SU-DHL-6 (cell line): ENCODE results near the gene HDGFL2.

Experiments used
- H2AFZ ChIP-seq: fragments of 200-600 bp; sonication (generic); 2 replicates; pipeline ENCODE4 v1.6.1; 2014; ENCODE audit warnings: low read depth, mild to moderate bottlenecking, moderate library complexity, mixed read lengths, antibody characterized with exemption, low read length; ENCODE audit not compliant: severe bottlenecking
- H3F3A ChIP-seq: fragments of 200-600 bp; shearing (Covaris generic); 2 replicates; pipeline ENCODE4 v1.6.0; 2016; ENCODE audit warnings: antibody characterized with exemption, mild to moderate bottlenecking; ENCODE audit not compliant: insufficient read depth
- H3K27ac ChIP-seq: fragments of 200-600 bp; sonication (generic); 2 replicates; pipeline ENCODE4 v1.5.1; 2016; ENCODE audit warnings: low read depth, mild to moderate bottlenecking, low read length, moderate library complexity, mixed read lengths
- H3K27me3 ChIP-seq: fragments of 200-600 bp; sonication (generic), shearing (Covaris generic); 2 replicates; pipeline ENCODE4 v1.6.0; 2014; ENCODE audit warnings: mild to moderate bottlenecking, low read length
- H3K36me3 ChIP-seq: fragments of 200-600 bp; sonication (generic); 2 replicates; pipeline ENCODE4 v1.6.1; 2014; ENCODE audit warnings: mild to moderate bottlenecking, low read length, mixed read lengths
- H3K4me2 ChIP-seq: fragments of 300-600, 200-600 bp; shearing (Covaris generic), sonication (generic); 2 replicates; pipeline ENCODE4 v1.6.0; 2014; ENCODE audit warnings: low read length, low read depth, mild to moderate bottlenecking; ENCODE audit not compliant: poor library complexity, severe bottlenecking
- H3K4me3 ChIP-seq: fragments of 200-600 bp; sonication (generic); 2 replicates; pipeline ENCODE4 v1.5.1; 2014; ENCODE audit warnings: antibody characterized with exemption, low read length, mild to moderate bottlenecking, mixed read lengths; ENCODE audit not compliant: insufficient read depth, poor library complexity, severe bottlenecking
- H3K79me2 ChIP-seq: fragments of 200-600 bp; sonication (generic); 2 replicates; pipeline ENCODE4 v1.6.1; 2014; ENCODE audit warnings: mild to moderate bottlenecking, low read length, moderate library complexity; ENCODE audit not compliant: insufficient read depth
- H3K9ac ChIP-seq: fragments of 200-600 bp; sonication (generic); 2 replicates; pipeline ENCODE4 v1.7.0; 2014; ENCODE audit warnings: mild to moderate bottlenecking, low read length
- H3K9me2 ChIP-seq: fragments of 200-600 bp; sonication (generic); replicated peaks from 2 replicates; pipeline ENCODE4 v1.6.1; 2014; ENCODE audit warnings: low read length; ENCODE audit not compliant: insufficient read depth
- H3K9me3 ChIP-seq: fragments of 200-600 bp; sonication (generic); 2 replicates; pipeline ENCODE4 v1.6.1; 2014; ENCODE audit warnings: low read length, mixed read lengths; ENCODE audit not compliant: insufficient read depth
- H4K20me1 ChIP-seq: fragments of 200-600 bp; sonication (generic); 2 replicates; pipeline ENCODE4 v1.6.1; 2014; ENCODE audit warnings: low read depth, mild to moderate bottlenecking, antibody characterized with exemption, low read length, moderate library complexity, mixed read lengths
- CTCF ChIP-seq: fragments of 200-600 bp; sonication (generic); IDR thresholded peaks from one replicate; pipeline ENCODE4 v1.5.1; 2017; ENCODE audit warnings: antibody characterized with exemption, mild to moderate bottlenecking, low read length, moderate library complexity; ENCODE audit not compliant: insufficient read depth, poor library complexity, severe bottlenecking
- EZH2phosphoT487 ChIP-seq: fragments of 200-600 bp; sonication (generic), shearing (Covaris generic); conservative IDR thresholded peaks from 2 replicates; pipeline ENCODE4 v1.6.1; 2018; ENCODE audit warnings: mild to moderate bottlenecking, antibody characterized with exemption, low read length, moderate library complexity, mixed read lengths

HDGFL2 gene

GRCh38 chr19:4502282-4503131, 30.4 kb downstream of the HDGFL2 start:
- Histone ChIP-seq H3K27me3 (no peaks in the 10 kb centered on the region), H3K4me3 (no peak overlapping the region), H3K27ac (no peak overlapping the region), H3K79me2 (no peaks in the 10 kb centered on the region), H3K4me2 (no peak overlapping the region), H3K36me3 (no peaks in the 10 kb centered on the region), H2AFZ (no peak overlapping the region), H3K9me2 (no peaks in the 10 kb centered on the region), H3F3A (no peaks in the 10 kb centered on the region), H3K9ac (no peak overlapping the region), H4K20me1 (no peaks in the 10 kb centered on the region), H3K9me3 (no peaks in the 10 kb centered on the region)
- TF ChIP-seq CTCF (no peak), EZH2phosphoT487 (no peak)

DNA sequence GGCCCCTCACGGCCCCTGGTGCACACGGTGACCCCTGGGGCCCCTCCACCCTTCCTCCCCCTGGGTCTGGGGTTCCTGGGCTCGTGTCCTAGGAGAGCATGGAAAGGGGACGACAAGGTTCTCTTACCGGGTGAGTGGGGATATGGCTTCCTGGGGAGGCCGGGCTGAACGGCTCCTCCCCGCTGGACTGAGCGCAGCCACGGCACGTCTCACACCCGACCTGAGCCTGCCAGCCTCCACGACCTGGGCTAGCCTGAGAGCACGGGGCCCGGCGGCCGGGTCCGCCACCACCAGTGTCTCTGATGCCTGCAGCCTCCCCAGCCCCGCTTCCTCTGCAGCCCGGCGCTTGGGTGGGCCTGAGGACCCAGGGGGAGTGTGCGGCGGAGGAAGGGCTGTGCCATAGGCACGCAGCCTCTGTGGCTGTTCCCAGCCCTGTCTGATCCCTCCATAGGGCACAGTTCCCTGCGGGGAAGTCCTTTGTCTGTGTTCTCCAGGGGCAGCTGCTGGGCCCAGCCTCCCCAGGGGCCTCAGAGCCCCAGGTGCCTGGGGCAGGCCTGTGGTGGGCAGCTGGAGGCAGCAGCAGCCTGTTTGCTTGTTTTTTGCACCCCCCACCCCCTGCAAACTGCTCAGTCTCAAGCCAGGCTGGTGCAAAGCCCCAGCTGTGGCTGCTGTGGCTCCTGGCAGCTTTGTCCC, 31.2 kb downstream of the HDGFL2 start:
- no peaks in the 10 kb centered on the region for H3K36me3 ChIP-seq
- no peaks in the 10 kb centered on the region for H3K9me2 ChIP-seq
- H3K9ac ChIP-seq: no peak overlapping the region
- H3K4me3 ChIP-seq: no peak overlapping the region
- TF ChIP-seq CTCF: no peak
- H3K79me2 ChIP-seq: no peaks in the 10 kb centered on the region
- H3K27me3 ChIP-seq: no peaks in the 10 kb centered on the region
- H3K9me3 ChIP-seq: no peaks in the 10 kb centered on the region
- no peaks in the 10 kb centered on the region for H4K20me1 ChIP-seq
- no peaks in the 10 kb centered on the region for H3F3A ChIP-seq
- no peak overlapping the region for H3K4me2 ChIP-seq
- no peak overlapping the region for H3K27ac ChIP-seq
- no peak overlapping the region for H2AFZ ChIP-seq

GRCh38 chr19:4503825-4504170, 31.7 kb downstream of the HDGFL2 start:
- Histone ChIP-seq H4K20me1 (no peaks in the 10 kb centered on the region), H3K36me3 (no peaks in the 10 kb centered on the region), H3K79me2 (no peaks in the 10 kb centered on the region)

More at GRCh38 chr19:4503825-4504170, 31.7 kb downstream of the HDGFL2 start:
- Histone ChIP-seq H3F3A (no peaks in the 10 kb centered on the region), H3K4me3 (no peak overlapping the region), H3K27ac (no peak overlapping the region), H3K9me2 (no peaks in the 10 kb centered on the region), H2AFZ (no peak overlapping the region), H3K9ac (no peak overlapping the region), H3K4me2 (no peak overlapping the region), H3K27me3 (no peaks in the 10 kb centered on the region), H3K9me3 (no peaks in the 10 kb centered on the region)
- TF ChIP-seq EZH2phosphoT487 (no peak), CTCF (no peak)
